ENCODE measurements around the gene UBTD2. TPM values are rescaled to one million over a fixed set of nuclear protein-coding genes. Genes with fewer than 3 reads are reported as not detected.
"Not testable (repeated sequence)": the region's sequence is repeated elsewhere in the genome, so short reads cannot be mapped to it uniquely, and the experiment has no call there.

Gene UBTD2
- total and polyA plus RNA-seq, 9 of the 15 experiments (the other 6 are each of a cell fraction or from before 2014, with no cell fraction given), result 0.01 to 0.46 (median 0.15) TPM; not detected in 1

GRCh38 chr5:172197775-172198174, 85.8 kb downstream of the UBTD2 start:
- H4K20me1 ChIP-seq (replicated peaks; ENCODE audit: control insufficient read depth, insufficient read depth, low read length); DNase-seq (ENCODE audit: extremely low read depth in 1 of 4, low spot score in 3 of 4); FAIRE-seq; H3K79me2 ChIP-seq (ENCODE audit: control insufficient read depth, insufficient read depth, low read length); H3K4me2 ChIP-seq (ENCODE audit: insufficient read depth, low read length); H3K9me3 ChIP-seq (replicated peaks; ENCODE audit: control insufficient read depth, insufficient read depth, low read depth, low read length); ATAC-seq; H2AFZ ChIP-seq (ENCODE audit: low read depth, low read length); H3K4me3 ChIP-seq; H3K4me1 ChIP-seq (replicated peaks in 1 of 2; ENCODE audit: control insufficient read depth in 2 of 2, insufficient read depth in 2 of 2, low read length in 2 of 2); CTCF ChIA-PET (ENCODE audit: low intra/inter-chr PET ratio); intact Hi-C loops (cut with micrococcal nuclease); H3K36me3 ChIP-seq (ENCODE audit: control insufficient read depth, insufficient read depth, low read length); H3K27ac ChIP-seq (ENCODE audit: extremely low read depth, low read depth, low read length); H3K9me1 ChIP-seq (ENCODE audit: control insufficient read depth, insufficient read depth, low read length); H3K9ac ChIP-seq (ENCODE audit: insufficient read depth in 1 of 2, low read depth in 2 of 2, low read length in 2 of 2); BruUV-seq (replicated peaks); in situ Hi-C loops (cut with MboI): not testable (repeated sequence)
- WGBS (ENCODE audit: insufficient coverage, low coverage, missing lambda C conversion rate), result 5% methylated on average over 3 of the region's 4 CpGs
- peaks cover 26 to 45% of the 10 kb centered on the region in 2 experiments for H3K27me3 ChIP-seq (ENCODE audit: control insufficient read depth in 2 of 2, insufficient read depth in 2 of 2, low read length in 2 of 2)
- TF ChIP-seq NFYB (IDR thresholded peaks at IDR 0.05; ENCODE audit: extremely low read depth, insufficient read length) (peak; percentile 78), ASH1L (IDR thresholded peaks at IDR 0.05; ENCODE audit: borderline replicate concordance, low read depth, partially characterized antibody) (peak; percentile 59), ZNF316 (IDR thresholded peaks at IDR 0.05) (peak; percentile 76)
- POLR2A ChIA-PET, result interaction anchor here (0.6 kb wide), 2 partner anchors 13 to 406 kb away, joined by 3 to 5 read pairs; no protein-coding TSS in a partner anchor

- ATAC-seq (peak; percentile 20; the same call in 1 of the 3 replicates), DNase-seq (ENCODE audit: extremely low read depth in 1 of 4, low spot score in 3 of 4) (no peak), FAIRE-seq (no peak)
- BruUV-seq (replicated peaks), result no TSS peak
- Histone ChIP-seq H3K27ac (ENCODE audit: extremely low read depth, low read depth, low read length) (no peak overlapping the region), H3K9ac (ENCODE audit: insufficient read depth in 1 of 2, low read depth in 2 of 2, low read length in 2 of 2) (no peak overlapping the region), H2AFZ (ENCODE audit: low read depth, low read length) (no peak overlapping the region), H3K4me2 (ENCODE audit: insufficient read depth, low read length) (no peak overlapping the region), H3K9me3 (replicated peaks; ENCODE audit: control insufficient read depth, insufficient read depth, low read depth, low read length) (no peaks in the 10 kb centered on the region), H3K79me2 (ENCODE audit: control insufficient read depth, insufficient read depth, low read length) (no peaks in the 10 kb centered on the region), H3K4me3 (no peak overlapping the region), H3K4me1 (replicated peaks in 1 of 2; ENCODE audit: control insufficient read depth in 2 of 2, insufficient read depth in 2 of 2, low read length in 2 of 2) (no peaks in the 10 kb centered on the region; a peak in 1 of 5 replicates), H3K36me3 (ENCODE audit: control insufficient read depth, insufficient read depth, low read length) (no peaks in the 10 kb centered on the region), H3K9me1 (ENCODE audit: control insufficient read depth, insufficient read depth, low read length) (no peaks in the 10 kb centered on the region), H4K20me1 (replicated peaks; ENCODE audit: control insufficient read depth, insufficient read depth, low read length) (no peaks in the 10 kb centered on the region), H3K27me3 (ENCODE audit: control insufficient read depth in 2 of 2, insufficient read depth in 2 of 2, low read length in 2 of 2) (peaks cover 13 to 29% of the 10 kb centered on the region in 2 experiments; a peak in 4 of 5 replicates)
- WGBS (ENCODE audit: insufficient coverage, low coverage, missing lambda C conversion rate), result 19% methylated on average over 6 of the region's 6 CpGs
- in situ Hi-C loops (cut with MboI) (no loop called here), intact Hi-C loops (cut with micrococcal nuclease) (no loop called here)
- ChIA-PET CTCF (ENCODE audit: low intra/inter-chr PET ratio) (no interaction called here), POLR2A (interaction anchor here (0.7 to 1.3 kb wide), 2 partner anchors 9 to 26 kb away, joined by 3 read pairs; no protein-coding TSS in a partner anchor)
- TF ChIP-seq, protein P1, sequence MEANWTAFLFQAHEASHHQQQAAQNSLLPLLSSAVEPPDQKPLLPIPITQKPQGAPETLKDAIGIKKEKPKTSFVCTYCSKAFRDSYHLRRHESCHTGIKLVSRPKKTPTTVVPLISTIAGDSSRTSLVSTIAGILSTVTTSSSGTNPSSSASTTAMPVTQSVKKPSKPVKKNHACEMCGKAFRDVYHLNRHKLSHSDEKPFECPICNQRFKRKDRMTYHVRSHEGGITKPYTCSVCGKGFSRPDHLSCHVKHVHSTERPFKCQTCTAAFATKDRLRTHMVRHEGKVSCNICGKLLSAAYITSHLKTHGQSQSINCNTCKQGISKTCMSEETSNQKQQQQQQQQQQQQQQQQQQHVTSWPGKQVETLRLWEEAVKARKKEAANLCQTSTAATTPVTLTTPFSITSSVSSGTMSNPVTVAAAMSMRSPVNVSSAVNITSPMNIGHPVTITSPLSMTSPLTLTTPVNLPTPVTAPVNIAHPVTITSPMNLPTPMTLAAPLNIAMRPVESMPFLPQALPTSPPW (CRISPR knock-in tag; IDR thresholded peaks at IDR 0.05), result no peak
- TF ChIP-seq IRF2 (CRISPR knock-in tag; IDR thresholded peaks at IDR 0.05), result no peak
- TF ChIP-seq, protein P2, sequence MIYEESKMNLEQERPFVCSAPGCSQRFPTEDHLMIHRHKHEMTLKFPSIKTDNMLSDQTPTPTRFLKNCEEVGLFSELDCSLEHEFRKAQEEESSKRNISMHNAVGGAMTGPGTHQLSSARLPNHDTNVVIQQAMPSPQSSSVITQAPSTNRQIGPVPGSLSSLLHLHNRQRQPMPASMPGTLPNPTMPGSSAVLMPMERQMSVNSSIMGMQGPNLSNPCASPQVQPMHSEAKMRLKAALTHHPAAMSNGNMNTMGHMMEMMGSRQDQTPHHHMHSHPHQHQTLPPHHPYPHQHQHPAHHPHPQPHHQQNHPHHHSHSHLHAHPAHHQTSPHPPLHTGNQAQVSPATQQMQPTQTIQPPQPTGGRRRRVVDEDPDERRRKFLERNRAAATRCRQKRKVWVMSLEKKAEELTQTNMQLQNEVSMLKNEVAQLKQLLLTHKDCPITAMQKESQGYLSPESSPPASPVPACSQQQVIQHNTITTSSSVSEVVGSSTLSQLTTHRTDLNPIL (CRISPR knock-in tag; IDR thresholded peaks at IDR 0.05), result no peak
- TF ChIP-seq, protein P3, sequence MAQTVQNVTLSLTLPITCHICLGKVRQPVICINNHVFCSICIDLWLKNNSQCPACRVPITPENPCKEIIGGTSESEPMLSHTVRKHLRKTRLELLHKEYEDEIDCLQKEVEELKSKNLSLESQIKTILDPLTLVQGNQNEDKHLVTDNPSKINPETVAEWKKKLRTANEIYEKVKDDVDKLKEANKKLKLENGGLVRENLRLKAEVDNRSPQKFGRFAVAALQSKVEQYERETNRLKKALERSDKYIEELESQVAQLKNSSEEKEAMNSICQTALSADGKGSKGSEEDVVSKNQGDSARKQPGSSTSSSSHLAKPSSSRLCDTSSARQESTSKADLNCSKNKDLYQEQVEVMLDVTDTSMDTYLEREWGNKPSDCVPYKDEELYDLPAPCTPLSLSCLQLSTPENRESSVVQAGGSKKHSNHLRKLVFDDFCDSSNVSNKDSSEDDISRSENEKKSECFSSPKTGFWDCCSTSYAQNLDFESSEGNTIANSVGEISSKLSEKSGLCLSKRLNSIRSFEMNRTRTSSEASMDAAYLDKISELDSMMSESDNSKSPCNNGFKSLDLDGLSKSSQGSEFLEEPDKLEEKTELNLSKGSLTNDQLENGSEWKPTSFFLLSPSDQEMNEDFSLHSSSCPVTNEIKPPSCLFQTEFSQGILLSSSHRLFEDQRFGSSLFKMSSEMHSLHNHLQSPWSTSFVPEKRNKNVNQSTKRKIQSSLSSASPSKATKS (CRISPR knock-in tag; IDR thresholded peaks at IDR 0.05), result no peak
- 0 out of 2 replicates have a peak, but pooled peaks have one; percentile 32 for TF ChIP-seq ZC3H11A (IDR thresholded peaks at IDR 0.05; ENCODE audit: low read depth, low read length)
Measured at GRCh38 chr5:172194985-172195774, 88.4 kb downstream of the UBTD2 start.
